HG02623 (cell line): ENCODE measurements around the gene PHYH.
"Not testable (repeated sequence)": the region's sequence is repeated elsewhere in the genome, so short reads cannot be mapped to it uniquely, and the experiment has no call there.

Source experiments
- ATAC-seq: cut with Tn5 transposase; IDR thresholded peaks from one replicate; pipeline ENCODE4 v1.9.1; 2021; ENCODE audit warnings: moderate library complexity; ENCODE audit not compliant: unreplicated experiment

Gene PHYH

DNA sequence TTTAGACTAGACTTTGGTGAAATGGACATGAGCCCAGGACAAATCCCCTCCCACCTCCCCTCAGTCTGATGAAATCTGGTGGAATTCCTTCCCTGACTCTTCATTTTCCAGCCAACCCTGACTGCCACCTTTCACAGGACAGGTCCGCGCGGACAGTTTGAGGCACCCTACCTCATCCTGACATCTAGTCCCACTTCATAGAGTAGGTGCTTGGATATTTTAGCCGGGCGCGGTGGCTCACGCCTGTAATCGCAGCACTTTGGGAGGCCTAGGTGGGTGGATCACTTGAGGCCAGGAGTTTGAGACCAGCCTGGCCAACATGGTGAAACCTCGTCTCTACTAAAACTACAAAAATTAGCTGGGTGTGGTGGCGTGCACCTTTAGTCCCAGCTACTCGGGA is 23.7 kb downstream of the PHYH start:
- not testable (repeated sequence) for ATAC-seq

DNA sequence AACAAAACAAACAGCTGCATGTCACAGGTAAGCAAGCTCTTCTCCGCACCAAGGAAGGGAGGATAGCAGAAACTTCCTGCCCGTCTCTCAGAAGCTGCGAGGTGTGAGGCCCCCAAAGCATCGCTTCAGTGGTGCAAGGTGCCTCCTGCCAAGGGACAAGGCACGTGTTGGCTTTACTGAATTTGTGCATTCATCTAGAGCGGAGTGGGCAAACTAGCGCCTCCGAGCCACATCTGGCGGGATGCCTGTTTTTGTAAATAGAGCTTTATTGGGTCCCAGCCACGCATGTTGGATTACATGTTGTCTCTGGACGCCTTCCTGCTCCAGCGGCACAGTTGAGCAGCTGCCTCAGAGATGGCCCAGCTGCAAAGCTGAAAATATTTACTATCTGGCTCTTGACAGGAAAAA is 27.7 kb downstream of the PHYH start:
- ATAC-seq, result no peak

DNA sequence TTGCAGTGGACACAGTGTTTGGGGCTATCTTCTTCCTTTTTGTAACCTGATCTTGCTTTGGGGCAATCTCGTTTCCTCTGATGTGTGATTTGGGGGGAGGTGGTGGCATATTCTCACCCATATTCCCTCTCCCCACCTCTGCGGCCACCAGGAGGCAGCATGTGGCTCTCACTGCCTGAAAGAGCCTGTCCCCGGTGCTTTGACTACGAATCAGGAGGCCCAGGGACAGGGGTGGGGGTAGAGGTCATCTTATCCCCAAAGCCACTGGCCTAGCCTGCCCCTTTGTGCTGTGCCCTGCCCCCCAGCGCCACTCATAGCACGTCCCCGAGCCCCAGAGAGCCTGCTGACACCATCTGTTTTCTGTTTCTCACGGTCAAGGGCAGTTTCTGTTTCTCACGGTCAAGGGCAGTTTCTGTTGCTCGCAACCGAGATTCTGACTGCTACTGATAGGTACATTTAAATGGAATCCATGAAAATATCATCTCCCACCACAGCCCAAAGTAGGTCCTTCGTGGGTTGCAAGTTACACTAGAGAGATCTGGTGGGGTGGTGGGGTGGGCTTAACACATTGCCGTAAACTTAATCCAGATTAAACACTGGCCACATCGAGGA is 28.2 kb downstream of the PHYH start:
- ATAC-seq, result no peak

DNA sequence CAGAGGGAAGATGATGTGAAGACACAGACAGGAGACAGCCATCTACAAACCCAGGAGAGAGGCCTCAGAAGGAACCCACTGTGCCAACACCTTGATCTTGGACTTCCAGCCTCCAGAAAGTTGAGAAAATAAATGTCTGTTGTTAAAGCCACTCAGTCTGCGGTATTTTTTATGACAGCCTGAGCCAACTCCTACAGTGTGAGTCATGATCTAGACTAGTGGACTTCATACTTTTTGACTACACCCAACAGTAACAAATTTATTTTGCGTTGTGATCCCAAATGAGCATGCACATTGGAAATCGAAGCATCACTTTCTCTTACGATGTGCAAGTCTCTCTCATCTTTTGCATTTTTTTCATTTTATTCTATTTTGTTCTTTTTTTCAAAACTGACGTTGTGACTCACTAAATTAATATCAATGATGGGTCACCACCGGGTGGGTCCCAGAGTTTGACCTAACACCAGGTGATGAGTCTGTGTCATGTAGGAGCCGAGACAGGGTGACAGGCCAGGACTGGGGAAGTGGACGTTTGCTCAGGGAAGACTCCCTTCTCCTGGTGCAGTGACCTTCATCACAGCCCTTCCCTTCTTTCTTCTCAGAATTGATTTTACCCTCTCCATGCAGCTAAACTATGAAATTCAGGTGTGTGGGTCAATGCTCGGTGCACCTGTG is 28.9 kb downstream of the PHYH start:
- ATAC-seq, result no peak

DNA sequence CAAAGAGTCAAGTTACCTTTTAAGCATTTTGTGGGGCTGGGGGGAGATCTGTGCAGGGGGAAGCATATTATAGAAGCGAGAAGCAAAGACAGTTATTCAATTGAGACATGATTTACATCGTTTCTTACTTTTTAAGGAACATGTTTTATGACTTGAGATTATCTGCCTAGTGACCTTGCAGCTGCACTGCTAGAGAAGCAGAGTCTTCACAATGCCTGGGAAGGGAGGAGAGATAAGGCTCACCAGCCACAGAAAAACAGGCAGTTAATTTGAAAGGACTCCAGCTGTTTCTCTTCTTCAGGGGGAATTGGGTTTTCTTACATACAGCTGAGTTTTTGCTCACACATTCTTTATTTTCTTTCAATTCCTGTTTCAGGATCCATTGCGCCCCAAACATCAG is 31.0 kb downstream of the PHYH start:
- ATAC-seq, result no peak

DNA sequence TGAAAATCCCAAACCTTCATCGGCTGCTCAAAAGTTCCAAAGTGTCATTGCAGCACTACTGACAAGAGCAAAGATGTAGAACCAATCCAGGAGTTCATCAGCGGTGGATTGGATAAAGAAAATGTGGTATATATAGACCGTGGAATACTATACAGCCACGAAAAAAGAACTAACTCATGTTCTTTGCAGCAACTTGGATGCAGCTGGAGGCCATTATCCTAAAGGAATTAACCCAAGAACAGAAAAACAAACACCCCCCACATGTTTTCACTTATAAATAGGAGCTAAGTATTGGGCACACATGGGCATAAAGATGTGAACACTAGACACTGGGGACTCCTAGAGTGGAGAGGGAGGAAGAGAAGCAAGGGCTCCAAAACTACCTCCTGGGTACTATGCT is 31.6 kb downstream of the PHYH start:
- no peak for ATAC-seq

DNA sequence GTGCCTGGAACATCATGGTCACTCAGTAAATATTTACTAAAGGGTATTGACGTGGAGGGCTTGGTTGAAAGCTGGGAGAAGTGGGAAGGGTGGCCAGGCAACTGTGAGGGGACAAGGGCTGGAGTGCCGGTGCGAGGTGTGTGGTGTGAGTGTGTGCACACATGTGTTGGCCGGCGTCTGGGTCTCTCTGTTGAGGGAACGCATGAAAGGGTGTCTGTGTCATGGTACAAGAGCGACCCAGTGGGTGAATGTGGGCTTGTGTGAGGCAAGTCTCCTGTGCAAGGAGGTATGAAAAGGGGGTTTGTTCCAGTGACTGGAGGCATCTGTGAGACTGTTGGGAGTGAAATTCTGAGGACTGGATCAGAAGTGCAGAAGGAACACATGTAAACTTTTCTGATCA is 36.3 kb downstream of the PHYH start:
- no peak for ATAC-seq

DNA sequence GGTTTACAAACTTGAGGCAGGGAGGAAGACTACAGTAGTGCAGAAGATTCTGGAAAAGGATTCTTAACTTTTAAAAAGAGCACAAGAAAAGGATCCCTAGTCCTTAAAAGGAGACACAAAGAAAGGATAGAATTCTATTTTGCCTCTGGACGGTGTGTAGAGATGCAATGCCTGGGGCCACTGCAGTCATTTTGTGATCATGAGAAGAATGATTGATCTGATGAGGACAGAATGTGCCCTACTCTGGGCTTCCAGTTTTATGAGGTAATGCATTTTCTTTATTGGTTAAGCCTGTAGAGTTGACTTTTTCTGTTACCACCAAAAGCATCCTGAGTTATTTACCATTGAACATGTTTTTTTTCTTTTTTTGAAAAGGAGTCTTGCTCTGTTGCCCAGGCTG is 37.4 kb downstream of the PHYH start:
- ATAC-seq, result no peak

DNA sequence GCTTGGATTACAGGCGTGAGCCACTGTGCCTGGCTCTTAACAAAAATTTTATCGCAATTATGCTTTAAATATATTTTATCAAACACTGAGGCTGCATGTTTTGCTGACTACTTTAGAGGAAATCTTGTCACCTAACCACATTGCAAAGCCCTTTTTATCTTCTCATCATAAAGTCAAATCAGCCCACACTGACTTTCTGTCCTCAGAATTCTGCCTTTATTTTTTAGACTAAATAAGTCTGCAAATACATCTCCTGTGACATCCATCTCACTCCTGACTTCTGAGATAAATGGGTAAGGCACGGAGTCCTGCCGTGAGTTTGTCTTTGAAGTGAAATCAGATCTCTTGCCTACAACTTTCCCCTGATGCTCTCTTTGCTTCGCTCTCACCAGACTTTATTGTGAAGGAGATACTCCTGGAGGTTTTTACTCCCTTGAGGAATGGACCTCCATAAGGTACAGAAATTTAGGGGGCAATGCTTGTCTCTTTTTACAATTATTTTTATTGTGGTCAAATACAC is 42.2 kb downstream of the PHYH start:
- no peak for ATAC-seq

DNA sequence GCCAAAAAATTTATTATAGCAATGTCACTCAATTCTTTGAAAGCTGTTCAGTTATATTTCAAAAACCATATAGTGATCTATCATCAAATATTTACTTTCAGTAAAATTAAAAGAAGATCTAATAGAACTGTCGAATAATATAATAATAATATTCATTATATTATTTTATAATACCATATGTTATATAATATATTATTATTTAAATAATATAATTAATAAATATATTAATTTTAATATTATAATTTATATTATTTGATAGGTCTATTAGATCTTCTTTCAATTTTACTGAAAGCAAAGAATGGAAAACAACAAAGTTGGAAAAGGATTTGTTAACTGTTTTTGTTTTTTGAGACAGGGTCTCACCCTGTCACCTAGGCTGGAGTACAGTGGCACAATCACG is 43.2 kb downstream of the PHYH start:
- ATAC-seq, result no peak

DNA sequence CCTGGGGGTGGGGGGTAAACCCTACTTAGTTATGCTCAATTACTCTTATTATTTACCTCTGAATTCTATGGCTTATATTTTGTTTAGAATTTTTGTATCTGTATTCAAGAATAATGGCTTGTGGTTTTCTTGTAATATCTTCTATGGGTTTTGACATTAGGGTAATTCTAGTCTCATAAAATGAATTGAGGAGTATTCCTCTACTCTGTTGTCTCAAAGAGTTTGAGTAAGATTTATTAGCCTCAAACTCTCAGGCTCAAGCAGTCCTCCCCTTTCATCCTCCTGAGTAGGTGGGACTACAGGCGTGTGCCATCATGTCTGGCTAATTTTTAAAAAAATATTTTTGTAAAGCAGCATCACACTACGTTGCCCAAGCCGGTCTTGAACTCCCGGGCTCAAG is 46.1 kb downstream of the PHYH start:
- ATAC-seq, result no peak

DNA sequence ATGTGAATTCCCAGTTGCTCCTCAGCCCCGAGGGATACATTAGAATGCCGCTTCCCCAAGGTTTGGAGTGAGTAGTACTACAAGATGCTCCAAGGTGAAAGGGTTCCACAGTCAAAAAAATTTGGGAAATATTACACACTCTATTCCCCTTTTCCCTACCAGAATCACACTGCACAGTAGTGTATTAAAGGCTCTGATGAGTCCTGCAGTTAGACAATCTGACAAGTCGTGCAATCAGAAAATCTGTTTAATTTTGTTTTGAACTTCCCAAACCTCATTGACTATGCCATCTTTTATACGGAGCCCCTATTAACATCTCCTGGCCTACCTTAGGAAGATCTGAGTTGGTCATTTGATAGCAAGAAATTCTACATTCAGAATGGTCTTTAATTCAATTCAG is 52.1 kb downstream of the PHYH start:
- no peak for ATAC-seq

DNA sequence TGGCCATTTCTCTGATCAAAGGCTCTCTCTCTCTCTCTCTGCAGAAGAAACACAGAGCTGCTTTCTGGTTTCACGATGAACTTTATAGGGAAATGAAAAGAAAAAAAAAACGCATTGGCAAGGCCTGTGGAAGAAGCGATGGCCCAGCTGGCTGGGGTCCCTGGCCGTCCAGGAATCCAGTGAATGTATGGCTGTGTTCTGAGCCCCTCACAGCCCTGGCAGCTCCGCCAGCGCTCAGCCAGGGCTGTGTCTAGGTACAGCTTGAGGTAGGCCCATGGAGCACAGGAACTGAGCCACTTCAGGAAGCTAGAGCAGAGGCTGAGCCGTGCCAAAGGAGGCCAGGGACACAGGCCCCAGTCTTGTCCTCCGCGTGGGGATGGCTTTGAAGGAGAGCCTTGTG is 52.6 kb downstream of the PHYH start:
- no peak for ATAC-seq

DNA sequence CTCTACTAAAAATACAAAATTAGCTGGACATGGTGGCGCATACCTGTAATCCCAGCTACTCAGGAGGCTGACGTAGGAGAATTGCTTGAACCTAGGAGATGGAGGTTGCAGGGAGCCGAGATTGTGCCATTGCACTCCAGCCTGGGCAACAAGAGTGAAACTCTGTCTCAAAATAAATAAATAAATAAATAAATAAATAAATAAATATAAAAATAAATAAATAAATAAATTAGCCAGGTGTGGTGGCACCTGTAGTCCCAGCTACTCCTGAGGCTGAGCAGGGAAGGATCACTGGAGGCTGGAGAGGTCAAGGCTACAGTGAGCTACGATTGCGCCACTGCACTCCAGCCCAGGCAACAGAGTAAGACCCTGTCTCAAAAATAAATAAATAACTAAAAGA is 57.6 kb downstream of the PHYH start:
- ATAC-seq, result not testable (repeated sequence)

DNA sequence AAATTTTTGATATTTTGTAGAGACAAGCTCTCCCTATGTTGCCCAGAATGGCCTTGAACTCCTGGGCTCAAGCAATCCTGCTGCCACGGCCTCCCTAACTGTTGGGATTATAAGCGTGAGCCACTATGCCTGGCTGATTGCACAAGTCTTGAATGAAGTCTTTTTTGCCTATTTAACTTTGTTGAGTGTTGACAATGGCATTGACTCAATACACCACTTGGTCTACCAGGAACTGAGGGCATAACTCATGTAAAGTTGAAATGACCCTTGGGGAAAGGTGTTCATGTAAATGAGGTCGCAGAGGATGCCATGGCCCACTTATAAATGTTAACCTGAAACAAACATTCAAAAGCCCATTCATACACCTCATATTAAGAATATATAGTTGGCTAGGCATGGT is 58.3 kb downstream of the PHYH start:
- no peak for ATAC-seq

DNA sequence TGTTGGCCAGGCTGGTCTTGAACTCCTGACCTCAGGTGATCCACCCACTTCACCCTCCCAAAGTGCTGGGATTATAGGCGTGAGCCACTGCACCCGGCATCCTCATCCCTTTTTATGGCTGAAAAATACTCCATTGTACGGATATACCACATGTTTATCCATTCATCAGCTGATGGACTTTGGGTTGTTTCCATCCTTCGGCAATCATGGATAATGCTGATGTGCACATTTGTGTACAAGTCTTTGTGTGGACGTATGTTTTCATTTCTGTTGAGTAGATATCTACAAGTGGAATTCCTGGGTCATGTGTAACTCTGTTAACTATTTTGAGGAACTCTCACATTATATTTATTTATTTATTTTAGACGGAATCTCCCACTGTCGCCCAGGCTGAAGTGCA is 59.9 kb downstream of the PHYH start:
- no peak for ATAC-seq

DNA sequence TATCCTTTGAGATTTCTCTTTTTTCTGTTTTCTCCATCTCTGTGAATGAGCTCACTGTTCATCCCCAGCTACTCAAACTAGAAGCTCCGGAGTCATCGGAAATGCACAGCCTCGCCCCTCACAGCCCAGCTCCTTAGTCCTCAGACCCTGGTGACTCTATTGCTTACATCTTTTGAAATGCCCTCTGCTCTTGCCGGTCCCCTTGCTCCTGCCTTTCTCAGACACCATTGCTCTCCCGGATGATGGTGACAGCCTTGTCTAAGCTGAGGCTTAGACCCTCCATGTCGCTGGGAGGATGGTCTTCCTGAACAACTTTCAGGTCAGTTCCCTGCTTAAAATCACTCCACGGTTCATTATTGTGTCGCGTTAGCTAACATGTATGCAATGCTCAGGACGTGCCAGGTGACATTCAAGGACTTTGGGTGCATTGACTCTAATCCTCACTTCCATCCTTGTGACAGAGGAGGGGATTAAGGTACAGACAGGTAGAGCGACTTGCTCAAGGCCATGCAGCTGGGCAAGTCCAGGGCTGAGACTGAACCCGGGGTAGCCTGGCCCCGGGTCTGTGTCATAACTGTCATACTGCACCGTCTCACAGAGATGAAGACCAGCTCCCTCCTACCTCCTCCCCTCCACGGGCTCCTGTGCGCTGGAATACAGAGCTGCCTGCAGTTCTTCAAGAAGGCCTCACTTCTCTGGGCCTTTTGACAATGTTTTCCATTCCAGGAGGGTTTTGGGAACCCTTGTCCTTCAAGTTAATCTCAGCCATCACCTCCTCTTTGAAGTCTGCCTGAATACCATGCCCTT is 61.4 kb downstream of the PHYH start:
- no peak for ATAC-seq

DNA sequence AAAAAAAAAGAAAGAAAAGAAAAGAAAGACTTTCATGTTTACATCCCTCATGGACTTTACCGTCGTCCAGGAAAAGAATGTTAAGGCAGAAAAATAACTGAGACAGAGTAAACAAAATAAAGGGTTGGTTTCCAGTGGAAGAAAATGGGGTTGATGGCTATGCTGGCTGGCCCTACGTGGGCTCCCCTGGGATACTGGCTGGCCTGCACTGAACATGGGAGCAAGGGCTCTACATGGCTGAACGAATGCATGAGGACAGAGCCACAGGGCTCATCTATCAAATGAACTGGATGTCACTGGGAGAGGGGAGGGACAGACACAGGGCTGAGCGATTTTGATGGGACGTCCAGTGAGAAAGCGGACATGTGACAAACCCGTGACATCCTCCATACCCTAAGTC is 63.2 kb downstream of the PHYH start:
- ATAC-seq, result no peak

DNA sequence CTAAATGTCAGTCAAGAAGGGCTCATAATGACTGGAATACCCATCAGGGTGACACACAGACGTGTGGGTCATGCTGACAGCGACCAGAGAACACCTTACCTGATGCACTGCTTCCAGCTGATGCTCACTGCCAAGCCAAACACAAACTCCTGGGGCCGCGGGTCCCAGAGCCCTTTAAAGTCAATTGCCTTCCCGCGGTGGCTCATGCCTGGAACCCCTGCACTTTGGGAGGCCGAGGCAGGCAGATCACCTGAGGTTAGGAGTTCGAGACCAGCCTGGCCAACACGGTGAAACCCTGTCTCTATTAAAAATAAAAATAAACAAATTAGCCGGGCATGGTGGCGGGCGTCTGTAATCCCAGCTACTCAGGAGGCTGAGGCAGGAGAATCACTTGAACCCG is 65.1 kb downstream of the PHYH start:
- ATAC-seq, result not testable (repeated sequence)

DNA sequence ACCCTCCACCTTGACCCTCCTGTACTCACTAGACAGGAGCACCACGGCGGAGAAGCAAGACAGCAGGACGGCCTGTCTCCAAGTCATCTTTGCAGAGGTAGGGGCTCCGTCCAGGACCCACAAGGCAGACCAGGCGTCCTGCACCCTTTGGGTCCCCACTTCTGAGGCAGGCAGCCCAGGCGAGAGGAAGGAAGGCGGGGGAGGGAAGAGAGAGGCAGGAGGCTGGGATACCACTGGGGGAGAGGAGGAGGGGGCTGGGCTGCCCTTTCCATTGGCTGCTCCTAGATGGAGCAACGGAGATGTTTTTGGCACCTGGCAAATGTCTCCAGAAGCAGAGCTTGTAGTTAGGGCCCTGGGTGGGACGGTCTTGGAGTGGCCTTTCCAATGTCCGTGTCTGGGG is 65.7 kb downstream of the PHYH start, which contains the start of gene UCMA:
TSS of gene UCMA (minus strand) at position 203 of the 400 bp plus-strand sequence. CDS start at position 87, 116 bp downstream.
- ATAC-seq, result no peak

DNA sequence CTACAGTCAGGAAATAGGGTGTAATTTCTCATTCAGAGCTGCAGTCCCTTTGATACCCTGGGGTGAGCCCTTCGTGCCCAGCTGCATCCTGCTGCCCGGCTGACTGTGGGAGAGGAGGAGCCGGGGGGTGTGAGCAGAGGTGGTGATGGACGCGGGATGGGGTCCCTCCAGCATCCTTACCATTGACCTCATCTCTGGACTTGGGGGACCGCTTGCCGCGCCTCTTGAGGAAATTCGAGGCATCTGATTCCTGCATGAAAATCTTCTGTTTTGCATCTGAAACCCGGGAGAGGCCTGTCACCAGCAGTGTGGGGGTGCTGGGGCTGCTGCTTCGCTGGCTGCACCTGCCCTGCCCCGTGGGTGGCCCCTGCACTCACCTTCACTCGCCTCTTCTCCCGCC is 66.5 kb downstream of the PHYH start:
- ATAC-seq, result no peak

DNA sequence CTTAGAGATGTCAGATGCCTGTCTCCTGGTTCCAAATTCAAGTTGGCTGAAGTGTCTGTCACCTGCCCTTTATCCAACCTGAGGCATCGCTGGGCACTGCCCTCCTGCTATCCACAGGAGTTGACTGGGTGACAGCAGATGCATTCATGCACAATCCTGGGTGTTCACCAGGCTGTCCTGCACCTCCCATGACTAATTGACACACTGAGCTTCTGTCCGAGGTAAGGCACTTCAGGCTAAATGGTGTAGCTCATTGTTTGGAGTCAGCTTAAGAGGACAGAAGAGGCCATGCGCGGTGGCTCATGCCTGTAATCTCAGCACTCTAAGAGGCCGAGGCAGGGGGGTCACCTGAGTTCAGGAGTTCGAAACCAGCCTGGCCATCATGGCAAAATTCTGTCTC is 68.1 kb downstream of the PHYH start:
- no peak for ATAC-seq
